H1 (cell line): ENCODE data around the gene SMIM44. TPM values are rescaled to one million over a fixed set of nuclear protein-coding genes. Genes with fewer than 3 reads are reported as not detected.

ENCODE experiments used
- CTCF ChIA-PET: fragments of 300-600 bp; sonication (Branson Sonifier 250); formaldehyde crosslinking; loops from one replicate; lab custom pipeline; 2021; ENCODE audit not compliant: partially characterized antibody; lab: Charles Lee
- POLR2A ChIA-PET: fragments of 300-600 bp; sonication (Branson Sonifier 250); formaldehyde crosslinking; loops from one replicate; lab custom pipeline; 2021; ENCODE audit warnings: inconsistent platforms; ENCODE audit not compliant: partially characterized antibody; lab: Charles Lee
- DNase-seq, 2 experiments: peaks; one replicate each; pipeline versions ENCODE4 v3.0.0 to v3.0.0-alpha.2; 2010 to 2022; ENCODE audit warnings: low spot score in 2 of 2, low read depth in 1 of 2, mixed read lengths in 1 of 2
- FAIRE-seq: peaks from 2 replicates; lab custom pipeline; 2011; peaks lifted over from hg19 to GRCh38; lab: Jason Lieb, UNC
- H2AFZ ChIP-seq: 2 replicates; pipeline ENCODE4 v1.8.1; 2012; ENCODE audit warnings: low read length, inconsistent platforms
- H2AK5ac ChIP-seq: 2 replicates; pipeline ENCODE4 v1.6.1; 2013; ENCODE audit warnings: low read depth, low read length
- H2BK120ac ChIP-seq: replicated peaks from 2 replicates; pipeline ENCODE3; 2013; ENCODE audit warnings: low read depth, low read length, inconsistent platforms
- H2BK12ac ChIP-seq: 2 replicates; pipeline ENCODE4 v1.6.1; 2013; ENCODE audit warnings: low read depth, low read length
- H2BK15ac ChIP-seq: 2 replicates; pipeline ENCODE4 v1.6.1; 2013; ENCODE audit warnings: low read length
- H2BK20ac ChIP-seq: 2 replicates; pipeline ENCODE4 v1.6.1; 2013; ENCODE audit warnings: low read length
- H2BK5ac ChIP-seq: 2 replicates; pipeline ENCODE4 v1.6.1; 2013; ENCODE audit warnings: low read depth, low read length
- H3K14ac ChIP-seq: 2 replicates; pipeline ENCODE4 v1.6.1; 2013; ENCODE audit warnings: inconsistent platforms; ENCODE audit not compliant: insufficient read length
- H3K18ac ChIP-seq: 2 replicates; pipeline ENCODE4 v1.6.1; 2013; ENCODE audit warnings: low read length; ENCODE audit errors: extremely low read depth
- H3K23ac ChIP-seq: 2 replicates; pipeline ENCODE4 v1.6.1; 2013; ENCODE audit warnings: inconsistent platforms; ENCODE audit not compliant: insufficient read length
- H3K23me2 ChIP-seq: 2 replicates; pipeline ENCODE4 v1.6.1; 2013; ENCODE audit warnings: low read depth, low read length
- H3K27ac ChIP-seq: 2 replicates; pipeline ENCODE4 v1.6.1; 2011; ENCODE audit warnings: low read depth, low read length, inconsistent platforms
- H3K27me3 ChIP-seq, 4 experiments: replicated peaks in 1 of 4; 1 replicate in 1 of 4; 2 replicates in 3 of 4; pipeline versions ENCODE4 v1.6.1 to v1.8.1; 2011 to 2013; ENCODE audit warnings: low read length in 3 of 4, mild to moderate bottlenecking in 3 of 4, inconsistent platforms in 2 of 4, mixed read lengths in 2 of 4, moderate library complexity in 1 of 4; ENCODE audit not compliant: control insufficient read depth in 3 of 4, insufficient read depth in 3 of 4; ENCODE audit errors: extremely low read depth in 1 of 4
- H3K36me3 ChIP-seq, 4 experiments: 2 replicates each; pipeline versions ENCODE4 v1.6.1 to v1.8.1; 2011 to 2013; ENCODE audit warnings: mild to moderate bottlenecking in 4 of 4, low read length in 3 of 4, moderate library complexity in 2 of 4, control low read depth in 1 of 4, inconsistent platforms in 1 of 4; ENCODE audit not compliant: insufficient read depth in 4 of 4, control insufficient read depth in 2 of 4
- H3K4ac ChIP-seq: replicated peaks from 2 replicates; pipeline ENCODE3; 2013; ENCODE audit warnings: low read length, low read depth, mixed read lengths, inconsistent platforms; ENCODE audit not compliant: insufficient read length
- H3K4me1 ChIP-seq, 4 experiments: replicated peaks in 1 of 4; 1 replicate in 1 of 4; 2 replicates in 3 of 4; pipeline versions ENCODE4 v1.6.1 to v1.8.1; 2011 to 2013; ENCODE audit warnings: low read length in 3 of 4, inconsistent platforms in 2 of 4, mixed read lengths in 1 of 4; ENCODE audit not compliant: insufficient read depth in 4 of 4, control insufficient read depth in 3 of 4
- H3K4me2 ChIP-seq, 2 experiments: 2 replicates each; pipeline versions ENCODE4 v1.6.1 to v1.8.1; 2011 to 2013; ENCODE audit warnings: low read depth in 2 of 2, low read length in 2 of 2, control low read depth in 1 of 2, inconsistent platforms in 1 of 2, mild to moderate bottlenecking in 1 of 2; ENCODE audit not compliant: insufficient read depth in 1 of 2
- H3K4me3 ChIP-seq, 4 experiments: fragments of 200-600, 300-600 bp in 1 of 4; sonication (generic), shearing (Covaris generic), sonication (Bioruptor Twin) in 1 of 4; 2 replicates each; pipeline versions ENCODE4 v1.5.1 to v1.8.1; 2011 to 2016; ENCODE audit warnings: low read length in 4 of 4, low read depth in 3 of 4, control low read depth in 2 of 4, inconsistent platforms in 2 of 4, mild to moderate bottlenecking in 2 of 4, mixed read lengths in 1 of 4, moderate library complexity in 1 of 4; ENCODE audit not compliant: insufficient read depth in 2 of 4; ENCODE audit errors: extremely low read depth in 1 of 4
- H3K56ac ChIP-seq: replicated peaks from 2 replicates; pipeline ENCODE3; 2013; ENCODE audit warnings: low read depth, mild to moderate bottlenecking, mixed read lengths, low read length, inconsistent platforms; ENCODE audit not compliant: insufficient read length
- H3K79me1 ChIP-seq: 2 replicates; pipeline ENCODE4 v1.6.1; 2013; ENCODE audit warnings: low read depth, low read length, control low read depth
- H3K79me2 ChIP-seq, 2 experiments: 2 replicates each; pipeline versions ENCODE4 v1.6.1 to v1.8.1; 2012 to 2013; ENCODE audit warnings: low read length in 2 of 2, mild to moderate bottlenecking in 2 of 2, inconsistent platforms in 1 of 2; ENCODE audit not compliant: insufficient read depth in 2 of 2, control insufficient read depth in 1 of 2
- H3K9ac ChIP-seq, 4 experiments: replicated peaks in 1 of 4; 1 replicate in 1 of 4; 2 replicates in 3 of 4; pipeline versions ENCODE4 v1.6.1 to v1.8.1; 2011 to 2013; ENCODE audit warnings: low read depth in 3 of 4, low read length in 3 of 4, control low read depth in 2 of 4, mild to moderate bottlenecking in 2 of 4, moderate library complexity in 2 of 4, inconsistent platforms in 1 of 4; ENCODE audit errors: extremely low read depth in 1 of 4
- H3K9me3 ChIP-seq, 2 experiments: 2 replicates each; pipeline versions ENCODE4 v1.6.1 to v1.8.1; 2012 to 2013; ENCODE audit warnings: mild to moderate bottlenecking in 2 of 2, moderate library complexity in 2 of 2, control low read depth in 1 of 2, inconsistent platforms in 1 of 2, low read depth in 1 of 2, low read length in 1 of 2, mixed read lengths in 1 of 2; ENCODE audit not compliant: insufficient read depth in 2 of 2
- H4K20me1 ChIP-seq, 2 experiments: replicated peaks in 1 of 2; 2 replicates each; pipeline versions ENCODE3 to v1.8.1; 2011 to 2013; ENCODE audit warnings: inconsistent platforms in 2 of 2, low read length in 2 of 2, mild to moderate bottlenecking in 1 of 2; ENCODE audit not compliant: insufficient read depth in 2 of 2, control insufficient read depth in 1 of 2
- H4K5ac ChIP-seq: 2 replicates; pipeline ENCODE4 v1.6.1; 2013; ENCODE audit warnings: low read length, low read depth, mixed read lengths, inconsistent platforms; ENCODE audit not compliant: insufficient read length
- H4K8ac ChIP-seq: 2 replicates; pipeline ENCODE4 v1.8.0; 2013; ENCODE audit warnings: mild to moderate bottlenecking, moderate library complexity, low read length, inconsistent platforms; ENCODE audit not compliant: insufficient read depth; ENCODE audit errors: extremely low read depth
- H4K91ac ChIP-seq: replicated peaks from 2 replicates; pipeline ENCODE3; 2013; ENCODE audit warnings: low read length, mixed read lengths, inconsistent platforms; ENCODE audit not compliant: insufficient read length
- ASH2L ChIP-seq: fragments of 200-600, 300-600 bp; sonication (generic); IDR thresholded peaks from one replicate; pipeline ENCODE4 v1.7.1; 2017; ENCODE audit warnings: low read length
- HDAC6 ChIP-seq: IDR thresholded peaks from one replicate; pipeline ENCODE4 v1.7.1; 2012; ENCODE audit warnings: low read depth, mild to moderate bottlenecking, inconsistent platforms, low read length, moderate library complexity
- RAD21 ChIP-seq, 2 experiments: IDR thresholded peaks in 1 of 2; conservative IDR thresholded peaks in 1 of 2; 2 replicates each; pipeline ENCODE4 v1.6.1; 2011; ENCODE audit warnings: low read depth in 2 of 2, low read length in 2 of 2, improper control_type of control experiment in 1 of 2, inconsistent platforms in 1 of 2, mild to moderate bottlenecking in 1 of 2, moderate library complexity in 1 of 2
- RFX5 ChIP-seq: IDR thresholded peaks from 2 replicates; pipeline ENCODE4 v1.6.1; 2011; ENCODE audit warnings: low read depth, low read length, improper control_type of control experiment, borderline replicate concordance
- SIX5 ChIP-seq: IDR thresholded peaks from 2 replicates; pipeline ENCODE4 v1.6.1; 2011; ENCODE audit warnings: mild to moderate bottlenecking, low read depth, low read length
- TBP ChIP-seq: IDR thresholded peaks from 2 replicates; pipeline ENCODE4 v1.6.1; 2011; ENCODE audit warnings: low read depth, low read length, improper control_type of control experiment
- TEAD4 ChIP-seq: IDR thresholded peaks from 2 replicates; pipeline ENCODE4 v1.6.1; 2012; ENCODE audit warnings: low read depth, low read length, inconsistent platforms, mixed read lengths
- USF2 ChIP-seq: IDR thresholded peaks from 2 replicates; pipeline ENCODE4 v1.6.1; 2011; ENCODE audit warnings: low read length, improper control_type of control experiment
- WGBS, 2 experiments: shearing (Covaris generic) in 1 of 2; methylation state at CpG; one replicate each; pipeline versions ENCODE4 v1.1.6 to v1.1.7; 2013 to 2015; ENCODE audit warnings: low lambda C conversion rate in 2 of 2, mixed read lengths in 2 of 2, inconsistent platforms in 1 of 2, low coverage in 1 of 2, missing lambda C conversion rate in 1 of 2; ENCODE audit not compliant: insufficient replicate concordance in 2 of 2, insufficient coverage in 1 of 2, insufficient read length in 1 of 2; ENCODE audit errors: extremely low coverage in 1 of 2, missing lambda C conversion rate in 1 of 2; 5-methylcytosine and 5-hydroxymethylcytosine counted together
- polyA plus RNA-seq, 7 experiments: library from polyadenylated mRNA; depleted of rRNA in 3 of 7; stranded (reverse) in 5 of 7; unstranded in 2 of 7; fragments of >200 nt in 5 of 7; fragments of 200-250 nt in 2 of 7; gene quantifications; 1 replicate in 5 of 7; 2 replicates in 1 of 7; 4 replicates in 1 of 7; pipeline versions ENCODE4 v1.2.1 to v1.2.3, GENCODE V29; 2011 to 2013; ENCODE audit warnings: missing spikeins in 2 of 7, mixed read lengths in 2 of 7
- total RNA-seq: library from RNA; stranded (reverse); fragmentation: NEBNext Ultra II Directional; extraction: Animal tissue kit (Norgen Biotek cat#: 25700); gene quantifications from 2 replicates; pipeline ENCODE4 v1.2.1, GENCODE V29; 2021

SMIM44 gene
- total and polyA plus RNA-seq, 2 of the 8 experiments (the other 6 are each of a cell fraction or from before 2014, with no cell fraction given), result not detected

DNA sequence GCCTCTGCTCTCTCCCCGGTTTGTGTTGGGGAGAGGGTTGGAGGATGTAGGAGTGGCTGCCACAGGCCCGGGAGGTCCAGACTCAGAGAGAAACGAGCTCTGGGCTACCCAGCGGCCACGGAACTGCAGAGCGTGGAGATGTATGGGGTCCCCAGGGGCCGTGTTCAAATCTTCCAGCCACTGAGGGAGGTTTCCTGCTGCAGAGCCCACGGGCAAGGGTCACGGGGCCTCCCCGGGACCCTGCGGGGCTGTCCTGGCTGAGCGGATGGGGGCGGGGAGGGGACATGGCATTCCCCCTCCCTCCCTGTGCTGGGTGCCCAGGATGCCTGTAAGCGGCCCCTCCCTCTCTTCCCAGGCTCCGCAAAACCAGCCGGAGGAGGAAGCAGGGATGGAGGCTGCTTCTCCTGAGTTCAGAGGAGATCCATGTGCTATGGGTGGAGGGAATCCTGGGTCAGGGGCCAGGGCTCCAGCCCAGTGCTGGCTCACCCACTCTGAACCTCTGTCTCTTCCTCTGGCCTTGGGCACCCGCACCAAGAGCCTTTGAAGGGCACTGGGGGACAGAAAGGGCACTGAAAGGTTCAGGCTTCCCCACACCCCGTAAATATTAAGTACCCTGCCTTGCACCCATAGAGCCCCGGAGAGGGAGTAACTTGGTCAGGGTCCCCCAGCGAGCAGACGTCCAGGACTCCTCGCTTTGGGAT is 25.6 kb downstream of the SMIM44 start:
- Histone ChIP-seq H2BK120ac (no peak overlapping the region), H2AFZ (no peak overlapping the region), H3K18ac (no peak overlapping the region), H3K79me2 (no peaks in the 10 kb centered on the region), H4K5ac (no peak overlapping the region), H3K27ac (no peak overlapping the region), H3K4ac (no peak overlapping the region), H2BK5ac (no peak overlapping the region; the same call in 1 of the 2 replicates), H2BK20ac (no peak overlapping the region), H3K36me3 (no peaks in the 10 kb centered on the region), H4K8ac (no peak overlapping the region), H2BK15ac (no peak overlapping the region), H3K9me3 (no peaks in the 10 kb centered on the region), H3K56ac (no peak overlapping the region), H3K4me2 (peak overlapping the region; percentile 23 to 43; a peak in 3 of 4 replicates), H3K23me2 (peaks cover 4% of the 10 kb centered on the region; the same call in 1 of the 2 replicates), H3K23ac (no peak overlapping the region), H3K79me1 (no peaks in the 10 kb centered on the region), H4K20me1 (peaks cover 3 to 10% of the 10 kb centered on the region in 2 experiments), H3K14ac (no peak overlapping the region), H4K91ac (no peak overlapping the region), H3K4me3 (no peak overlapping the region; a peak in 1 of 8 replicates), H2BK12ac (no peak overlapping the region; the same call in 1 of the 2 replicates), H3K9ac (no peak overlapping the region), H2AK5ac (0 out of 2 replicates have a peak overlapping the region, but pooled peaks have one; percentile 15), H3K4me1 (peaks cover 0 to 24% (median 9%) of the 10 kb centered on the region in 4 experiments; a peak in 6 of 7 replicates), H3K27me3 (peaks cover 11 to 41% (median 31%) of the 10 kb centered on the region in 4 experiments)
- FAIRE-seq (no peak), DNase-seq (no peak)
- WGBS, 2 experiments, result 35% methylated on average over 13 of the region's 22 CpGs; no CpG with 5 or more reads in 1 of the 2 experiments
- ChIA-PET CTCF (interaction anchor here (0.7 to 1.8 kb wide), 5 partner anchors 12 to 28 kb away, joined by 3 to 6 read pairs (median 5); no protein-coding TSS in a partner anchor), POLR2A (interaction anchor here (0.6 kb wide), 1 partner anchor 15 kb away, joined by 3 read pairs; no protein-coding TSS in a partner anchor)
- no peak for TF ChIP-seq SIX5
- TF ChIP-seq TEAD4, result no peak
- no peak for TF ChIP-seq ASH2L
- TF ChIP-seq TBP, result no peak
- TF ChIP-seq HDAC6, result no peak
- no peak for TF ChIP-seq RAD21 (IDR thresholded peaks at IDR 0.05 in 1 of 2, conservative IDR thresholded peaks at IDR 0.05 in 1 of 2; ENCODE audit: low read depth in 2 of 2, low read length in 2 of 2)
- no peak for TF ChIP-seq RFX5
- TF ChIP-seq USF2, result no peak
